OCI-LY7 (cell line): Measurements from ENCODE around the gene TNK1.

Experiments
- CTCF ChIP-seq: fragments of 200-600 bp; sonication (generic); conservative IDR thresholded peaks from 2 replicates; pipeline ENCODE4 v1.5.1; 2014; ENCODE audit warnings: mild to moderate bottlenecking, antibody characterized with exemption, low read length, moderate library complexity, mixed read lengths
- EZH2phosphoT487 ChIP-seq: fragments of 200-600 bp; sonication (generic); IDR thresholded peaks from 2 replicates; pipeline ENCODE4 v1.6.1; 2018; ENCODE audit warnings: low read depth, borderline replicate concordance, mild to moderate bottlenecking, mixed run types, antibody characterized with exemption, low read length, moderate library complexity, mixed read lengths

DNA sequence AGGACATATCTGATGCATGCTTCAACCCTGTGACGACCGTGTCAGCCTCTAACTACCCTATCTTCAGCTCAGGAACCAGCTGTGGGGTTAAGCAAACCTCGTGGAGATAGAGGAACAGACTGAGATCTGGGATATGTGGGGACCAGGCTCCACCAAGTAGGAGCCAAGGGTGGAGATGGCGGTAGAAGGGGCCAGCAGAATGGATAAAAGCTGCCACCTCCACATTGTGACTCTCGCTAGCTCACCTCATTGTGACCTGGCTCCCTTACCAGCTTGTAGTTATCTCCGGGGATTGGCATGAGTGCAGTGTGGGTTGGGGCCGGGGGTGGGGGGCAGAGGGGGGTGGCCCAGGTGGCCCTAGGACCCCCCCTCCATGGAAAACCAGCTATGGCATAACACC, 44.4 kb downstream of the TNK1 start, which contains the start of gene SPEM2:
- no peak for TF ChIP-seq CTCF
- TF ChIP-seq EZH2phosphoT487, result no peak
